Liver (tissue), 9 donors: ENCODE measurements around the gene SP3. TPM values are rescaled to one million over a fixed set of nuclear protein-coding genes. Genes with fewer than 3 reads are reported as not detected.

Experiments
- DNase-seq: peaks from one replicate; pipeline ENCODE4 v3.0.0-alpha.2; 2017; ENCODE audit warnings: low spot score
- H3K27ac ChIP-seq, 2 donors: one replicate each; pipeline ENCODE4 v1.7.0; 2013; ENCODE audit warnings: inconsistent platforms in 2 of 2, low read length in 2 of 2, control low read depth in 1 of 2, low read depth in 1 of 2, mild to moderate bottlenecking in 1 of 2
- H3K27me3 ChIP-seq, 4 donors: one replicate each; pipeline versions ENCODE4 v1.6.1 to v1.7.0; 2013; ENCODE audit warnings: low read length in 3 of 4, inconsistent platforms in 1 of 4, mild to moderate bottlenecking in 1 of 4, moderate library complexity in 1 of 4; ENCODE audit not compliant: control insufficient read depth in 4 of 4, insufficient read depth in 4 of 4
- H3K36me3 ChIP-seq, 4 donors: one replicate each; pipeline versions ENCODE4 v1.6.1 to v1.7.0; 2013; ENCODE audit warnings: low read length in 3 of 4, mild to moderate bottlenecking in 3 of 4, low read depth in 1 of 4, moderate library complexity in 1 of 4; ENCODE audit not compliant: control insufficient read depth in 4 of 4, insufficient read depth in 3 of 4
- H3K4me1 ChIP-seq, 4 donors: one replicate each; pipeline versions ENCODE4 v1.6.1 to v1.7.0; 2013; ENCODE audit warnings: low read length in 3 of 4, mild to moderate bottlenecking in 3 of 4, moderate library complexity in 1 of 4; ENCODE audit not compliant: control insufficient read depth in 4 of 4, insufficient read depth in 4 of 4
- H3K4me3 ChIP-seq, 3 donors: one replicate each; pipeline versions ENCODE4 v1.6.1 to v1.7.0; 2013; ENCODE audit warnings: low read length in 3 of 3, control low read depth in 1 of 3, low read depth in 1 of 3, mild to moderate bottlenecking in 1 of 3
- H3K9ac ChIP-seq, 2 donors: one replicate each; pipeline ENCODE4 v1.7.0; 2013; ENCODE audit warnings: low read length in 2 of 2, mild to moderate bottlenecking in 2 of 2, moderate library complexity in 2 of 2, control low read depth in 1 of 2, low read depth in 1 of 2
- H3K9me3 ChIP-seq, 4 donors: one replicate each; pipeline versions ENCODE4 v1.6.1 to v1.7.0; 2013; ENCODE audit warnings: low read length in 3 of 4; ENCODE audit not compliant: control insufficient read depth in 4 of 4
- ATF3 ChIP-seq: IDR thresholded peaks from 2 replicates; pipeline ENCODE4 v1.6.1; 2016; ENCODE audit warnings: antibody characterized with exemption
- CTCF ChIP-seq: fragments of 150-350 bp; IDR thresholded peaks from 2 replicates; pipeline ENCODE4 v1.5.1; 2017; ENCODE audit warnings: improper control_type of control experiment, low read depth, low read length; ENCODE audit not compliant: missing input control
- EGR1 ChIP-seq, 2 donors: IDR thresholded peaks; 2 replicates each; pipeline ENCODE4 v1.6.1; 2016 to 2018; ENCODE audit warnings: antibody characterized with exemption in 2 of 2, low read depth in 2 of 2
- FOXA1 ChIP-seq: IDR thresholded peaks from 2 replicates; pipeline ENCODE4 v1.6.1; 2016; ENCODE audit warnings: antibody characterized with exemption
- FOXA2 ChIP-seq: IDR thresholded peaks from 2 replicates; pipeline ENCODE4 v1.6.1; 2016; ENCODE audit warnings: antibody characterized with exemption
- GABPA ChIP-seq, 2 donors: IDR thresholded peaks in 1 of 2; conservative IDR thresholded peaks in 1 of 2; 2 replicates each; pipeline ENCODE4 v1.6.1; 2016; ENCODE audit warnings: antibody characterized with exemption in 2 of 2, mild to moderate bottlenecking in 1 of 2, moderate library complexity in 1 of 2
- HNF4A ChIP-seq, 2 donors: conservative IDR thresholded peaks; 2 replicates each; pipeline ENCODE4 v1.6.1; 2016; ENCODE audit warnings: antibody characterized with exemption in 2 of 2, mild to moderate bottlenecking in 2 of 2
- HNF4G ChIP-seq: IDR thresholded peaks from 2 replicates; pipeline ENCODE4 v1.6.1; 2016; ENCODE audit warnings: antibody characterized with exemption
- JUND ChIP-seq, 2 donors: IDR thresholded peaks; 2 replicates each; pipeline ENCODE4 v1.6.1; 2016; ENCODE audit warnings: antibody characterized with exemption in 2 of 2
- MAX ChIP-seq: IDR thresholded peaks from 2 replicates; pipeline ENCODE4 v1.6.1; 2016; ENCODE audit warnings: antibody characterized with exemption
- NR2F2 ChIP-seq: IDR thresholded peaks from 2 replicates; pipeline ENCODE4 v1.6.1; 2016; ENCODE audit warnings: antibody characterized with exemption
- RAD21 ChIP-seq, 2 donors: IDR thresholded peaks; 2 replicates each; pipeline ENCODE4 v1.6.1; 2016; ENCODE audit warnings: antibody characterized with exemption in 2 of 2, mild to moderate bottlenecking in 2 of 2
- REST ChIP-seq: IDR thresholded peaks from 2 replicates; pipeline ENCODE4 v1.6.1; 2016; ENCODE audit warnings: antibody characterized with exemption, mild to moderate bottlenecking
- RXRA ChIP-seq, 2 donors: IDR thresholded peaks; 2 replicates each; pipeline ENCODE4 v1.6.1; 2017 to 2018; ENCODE audit warnings: antibody characterized with exemption in 2 of 2, mild to moderate bottlenecking in 1 of 2
- SP1 ChIP-seq: IDR thresholded peaks from 2 replicates; pipeline ENCODE4 v1.6.1; 2018; ENCODE audit warnings: antibody characterized with exemption, mild to moderate bottlenecking
- TAF1 ChIP-seq: conservative IDR thresholded peaks from 2 replicates; pipeline ENCODE4 v1.6.1; 2016; ENCODE audit warnings: antibody characterized with exemption, mild to moderate bottlenecking
- YY1 ChIP-seq: IDR thresholded peaks from 2 replicates; pipeline ENCODE4 v1.6.1; 2016; ENCODE audit warnings: antibody characterized with exemption, mild to moderate bottlenecking
- ZBTB33 ChIP-seq: IDR thresholded peaks from 2 replicates; pipeline ENCODE4 v1.6.1; 2016; ENCODE audit warnings: antibody characterized with exemption
- WGBS: extraction: QIAGEN DNeasy Blood & Tissue Kit; methylation state at CpG from one replicate; pipeline ENCODE4 v1.1.7; 2013; 5-methylcytosine and 5-hydroxymethylcytosine counted together
- polyA plus RNA-seq, 2 donors: library from polyadenylated mRNA; stranded (reverse) in 1 of 2; unstranded in 1 of 2; fragments of 200-250 nt in 1 of 2; fragments of >200 nt in 1 of 2; fragmentation: Nextera tagmentation in 1 of 2; extraction: Ambion mirVana in 1 of 2; gene quantifications; one replicate each; pipeline versions ENCODE4 v1.2.1 to v1.2.3, GENCODE V29; 2013 to 2015
- total RNA-seq, 2 donors: library from RNA; depleted of rRNA; stranded (reverse); fragments of >200 nt; gene quantifications; one replicate each; pipeline ENCODE4 v1.2.3, GENCODE V29; 2014
- donor health status: healthy.
- donor health status: healthy.
- donor health status: healthy.
- donor health status: healthy.
- donor health status: healthy.

SP3 gene
- total and polyA plus RNA-seq, 4 donors: 10.0 to 83.7 (median 33.2) TPM

- WGBS: 89% methylated on average over 16 of the region's 16 CpGs
- Histone ChIP-seq H3K27ac (no peak overlapping the region), H3K9me3 (no peaks in the 10 kb centered on the region), H3K4me1 (peaks cover 6 to 49% (median 24%) of the 10 kb centered on the region in 4 donors), H3K9ac (no peak overlapping the region), H3K36me3 (peaks cover 9 to 14% (median 11%) of the 10 kb centered on the region in 4 donors), H3K4me3 (no peak overlapping the region), H3K27me3 (no peaks in the 10 kb centered on the region)
- no peak for TF ChIP-seq HNF4G
- TF ChIP-seq YY1: no peak
- TF ChIP-seq SP1: no peak
- DNase-seq: no peak
These were observed 5.8 kb downstream of the SP3 start for GRCh38 chr2:173959358-173959884.

GRCh38 chr2:173958198-173958846 is 6.9 kb downstream of the SP3 start:
- Histone ChIP-seq H3K27me3 (no peaks in the 10 kb centered on the region), H3K4me3 (no peak overlapping the region), H3K9me3 (no peaks in the 10 kb centered on the region), H3K4me1 (peaks cover 6 to 52% (median 24%) of the 10 kb centered on the region in 4 donors), H3K36me3 (peaks cover 9 to 20% (median 13%) of the 10 kb centered on the region in 4 donors), H3K9ac (no peak overlapping the region), H3K27ac (no peak overlapping the region)
- no peak for DNase-seq
- no peak for TF ChIP-seq REST
- TF ChIP-seq JUND (IDR thresholded peaks at IDR 0.05): no peak
- no peak for TF ChIP-seq TAF1
- TF ChIP-seq RXRA (IDR thresholded peaks at IDR 0.05): no peak
- TF ChIP-seq FOXA1: no peak
- TF ChIP-seq HNF4G: no peak
- TF ChIP-seq YY1: no peak
- TF ChIP-seq CTCF: no peak
- TF ChIP-seq ZBTB33: no peak
- TF ChIP-seq ATF3: no peak
- no peak for TF ChIP-seq MAX
- TF ChIP-seq NR2F2: no peak
- TF ChIP-seq EGR1 (IDR thresholded peaks at IDR 0.05; ENCODE audit: low read depth in 2 of 2): no peak
- no peak for TF ChIP-seq SP1
- TF ChIP-seq HNF4A (conservative IDR thresholded peaks at IDR 0.05): no peak
- TF ChIP-seq RAD21 (IDR thresholded peaks at IDR 0.05): no peak
- no peak for TF ChIP-seq GABPA (IDR thresholded peaks at IDR 0.05 in 1 of 2, conservative IDR thresholded peaks at IDR 0.05 in 1 of 2)
- TF ChIP-seq FOXA2: no peak
- 49% methylated on average over 4 of the region's 4 CpGs for WGBS
